ENCODE measurements around the gene ZNF33B.

GRCh38 chr10:42576338-42576737 is 62.0 kb downstream of the ZNF33B start:
- no peak for TF ChIP-seq MAX (IDR thresholded peaks at IDR 0.05)
- TF ChIP-seq EP300 (IDR thresholded peaks at IDR 0.05; ENCODE audit: borderline replicate concordance): no peak
- no peak for TF ChIP-seq YY1 (IDR thresholded peaks at IDR 0.05; ENCODE audit: low read depth)
- TF ChIP-seq TAF1 (IDR thresholded peaks at IDR 0.05; ENCODE audit: low read depth): no peak
- no peak for TF ChIP-seq CREB1 (IDR thresholded peaks at IDR 0.05; ENCODE audit: low read depth)
- no peak for TF ChIP-seq FOXM1 (IDR thresholded peaks at IDR 0.05; ENCODE audit: borderline replicate concordance, low read depth)
- no peak for TF ChIP-seq ZBTB7A (IDR thresholded peaks at IDR 0.05; ENCODE audit: low read depth)
- TF ChIP-seq, protein P1, sequence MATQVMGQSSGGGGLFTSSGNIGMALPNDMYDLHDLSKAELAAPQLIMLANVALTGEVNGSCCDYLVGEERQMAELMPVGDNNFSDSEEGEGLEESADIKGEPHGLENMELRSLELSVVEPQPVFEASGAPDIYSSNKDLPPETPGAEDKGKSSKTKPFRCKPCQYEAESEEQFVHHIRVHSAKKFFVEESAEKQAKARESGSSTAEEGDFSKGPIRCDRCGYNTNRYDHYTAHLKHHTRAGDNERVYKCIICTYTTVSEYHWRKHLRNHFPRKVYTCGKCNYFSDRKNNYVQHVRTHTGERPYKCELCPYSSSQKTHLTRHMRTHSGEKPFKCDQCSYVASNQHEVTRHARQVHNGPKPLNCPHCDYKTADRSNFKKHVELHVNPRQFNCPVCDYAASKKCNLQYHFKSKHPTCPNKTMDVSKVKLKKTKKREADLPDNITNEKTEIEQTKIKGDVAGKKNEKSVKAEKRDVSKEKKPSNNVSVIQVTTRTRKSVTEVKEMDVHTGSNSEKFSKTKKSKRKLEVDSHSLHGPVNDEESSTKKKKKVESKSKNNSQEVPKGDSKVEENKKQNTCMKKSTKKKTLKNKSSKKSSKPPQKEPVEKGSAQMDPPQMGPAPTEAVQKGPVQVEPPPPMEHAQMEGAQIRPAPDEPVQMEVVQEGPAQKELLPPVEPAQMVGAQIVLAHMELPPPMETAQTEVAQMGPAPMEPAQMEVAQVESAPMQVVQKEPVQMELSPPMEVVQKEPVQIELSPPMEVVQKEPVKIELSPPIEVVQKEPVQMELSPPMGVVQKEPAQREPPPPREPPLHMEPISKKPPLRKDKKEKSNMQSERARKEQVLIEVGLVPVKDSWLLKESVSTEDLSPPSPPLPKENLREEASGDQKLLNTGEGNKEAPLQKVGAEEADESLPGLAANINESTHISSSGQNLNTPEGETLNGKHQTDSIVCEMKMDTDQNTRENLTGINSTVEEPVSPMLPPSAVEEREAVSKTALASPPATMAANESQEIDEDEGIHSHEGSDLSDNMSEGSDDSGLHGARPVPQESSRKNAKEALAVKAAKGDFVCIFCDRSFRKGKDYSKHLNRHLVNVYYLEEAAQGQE (IDR thresholded peaks at IDR 0.05; ENCODE audit: low read depth): no peak
- TF ChIP-seq NFIC (IDR thresholded peaks at IDR 0.05): no peak
- TF ChIP-seq USF1 (IDR thresholded peaks at IDR 0.05): no peak
- TF ChIP-seq CEBPB (IDR thresholded peaks at IDR 0.05): no peak
- TF ChIP-seq RAD21 (IDR thresholded peaks at IDR 0.05; ENCODE audit: low read depth): no peak
- TF ChIP-seq EGR1 (IDR thresholded peaks at IDR 0.05): no peak
